OCI-LY3 (cell line): ENCODE data around the gene RHNO1.
A peak's percentile ranks its signal among the peaks of the same experiment; 100 is the strongest.

Experiments used
- H2AFZ ChIP-seq: fragments of 200-600, 300-600 bp; shearing (Covaris generic); 2 replicates; pipeline ENCODE4 v1.6.0; 2014; ENCODE audit warnings: antibody characterized with exemption, low read depth, low read length
- H3K27ac ChIP-seq: fragments of 200-600, 300-600 bp; sonication (generic); 2 replicates; pipeline ENCODE4 v1.5.1; 2014; ENCODE audit warnings: mild to moderate bottlenecking, low read length, moderate library complexity, mixed read lengths
- H3K27me3 ChIP-seq: fragments of 200-600, 300-600 bp; sonication (generic); 2 replicates; pipeline ENCODE4 v1.6.1; 2014; ENCODE audit warnings: low read depth, low read length, mixed read lengths
- H3K36me3 ChIP-seq: fragments of 200-600, 300-600 bp; sonication (generic); replicated peaks from 2 replicates; pipeline ENCODE3; 2014; ENCODE audit warnings: low read depth, low read length, mixed read lengths
- H3K4me1 ChIP-seq: fragments of 300-600, 200-600 bp; sonication (generic); 2 replicates; pipeline ENCODE4 v1.6.1; 2014; ENCODE audit warnings: low read length, mixed read lengths
- H3K4me2 ChIP-seq: fragments of 200-600, 300-600 bp; sonication (generic); 2 replicates; pipeline ENCODE4 v1.6.1; 2014; ENCODE audit warnings: low read length, mixed read lengths
- H3K4me3 ChIP-seq: fragments of 300-600, 200-600 bp; sonication (generic); 2 replicates; pipeline ENCODE4 v1.5.1; 2014; ENCODE audit warnings: antibody characterized with exemption, mild to moderate bottlenecking, low read length, moderate library complexity
- H3K79me2 ChIP-seq: fragments of 300-600, 200-600 bp; shearing (Covaris generic); 2 replicates; pipeline ENCODE4 v1.6.1; 2014; ENCODE audit warnings: mild to moderate bottlenecking, low read length, mixed read lengths
- H3K9ac ChIP-seq: fragments of 300-600, 200-600 bp; shearing (Covaris generic); 2 replicates; pipeline ENCODE4 v1.6.0; 2014; ENCODE audit warnings: mild to moderate bottlenecking, low read length, moderate library complexity
- H3K9me3 ChIP-seq: fragments of 200-600, 300-600 bp; shearing (Covaris generic); 2 replicates; pipeline ENCODE4 v1.6.1; 2014; ENCODE audit warnings: low read length, mixed read lengths; ENCODE audit not compliant: insufficient read depth
- H4K20me1 ChIP-seq: fragments of 200-600, 300-600 bp; sonication (generic); 2 replicates; pipeline ENCODE4 v1.6.1; 2016; ENCODE audit warnings: low read length, mixed read lengths; ENCODE audit not compliant: insufficient read depth
- EZH2phosphoT487 ChIP-seq: fragments of 200-600 bp; shearing (Covaris generic); IDR thresholded peaks from 2 replicates; pipeline ENCODE4 v1.6.1; 2018; ENCODE audit warnings: antibody characterized with exemption, mixed run types, low read depth
- TF ChIP-seq, protein P1 (sequence below): fragments of 200-600, 300-600 bp; sonication (generic); IDR thresholded peaks from 2 replicates; pipeline ENCODE4 v1.5.1; 2014; ENCODE audit warnings: antibody characterized with exemption, low read length, low read depth

RHNO1 gene

DNA sequence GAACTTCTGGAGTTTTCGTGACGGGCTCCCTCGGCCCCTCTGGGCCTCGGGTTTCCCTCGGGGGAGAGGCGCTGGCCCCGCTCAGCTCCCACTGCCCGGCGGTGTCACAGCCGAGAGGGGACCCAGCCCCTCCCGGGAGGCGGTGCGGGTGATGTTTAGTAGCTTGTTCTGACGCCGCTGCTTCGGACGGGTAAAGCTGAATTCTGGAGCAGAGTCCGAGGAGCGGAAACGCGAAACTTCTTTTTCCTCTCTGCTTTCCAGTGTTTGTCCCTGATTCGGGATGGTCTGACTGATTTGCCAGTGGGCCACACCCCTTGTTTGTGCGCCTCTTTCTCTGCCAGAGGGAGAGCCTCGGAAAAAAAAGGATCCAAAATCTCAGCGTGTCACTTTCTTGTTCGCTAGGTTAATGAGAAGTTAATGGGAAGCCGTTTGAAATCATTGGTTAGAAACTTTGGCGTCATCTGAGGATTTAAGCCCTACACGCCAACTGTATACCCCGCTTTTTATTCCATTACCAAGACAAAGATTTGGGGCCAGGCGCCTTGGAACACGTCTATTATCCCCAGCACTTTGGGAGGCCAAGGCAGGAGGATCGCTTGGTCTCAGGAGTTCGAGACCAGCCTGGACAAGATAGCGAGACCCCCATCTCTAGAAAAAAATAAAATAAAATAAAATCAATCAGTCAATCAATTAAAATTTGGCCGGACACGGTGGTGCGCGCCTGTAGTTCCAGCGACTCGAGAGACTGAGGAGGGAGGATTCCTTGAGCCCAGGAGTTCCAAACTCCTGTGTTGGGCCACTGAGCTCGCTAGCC lies 14.4 kb downstream of the RHNO1 start:
- Histone ChIP-seq H3K27ac (peak overlapping the region; percentile 14; the same call in 1 of the 2 replicates), H3K27me3 (no peaks in the 10 kb centered on the region), H3K4me1 (peaks cover 9% of the 10 kb centered on the region), H3K9ac (peak overlapping the region; percentile 76), H3K36me3 (peaks cover 14% of the 10 kb centered on the region), H3K4me2 (peak overlapping the region; percentile 87), H2AFZ (peak overlapping the region; percentile 88), H3K9me3 (no peaks in the 10 kb centered on the region), H3K4me3 (peak overlapping the region; percentile 82), H3K79me2 (peaks cover 19% of the 10 kb centered on the region), H4K20me1 (no peaks in the 10 kb centered on the region)
- no peak for TF ChIP-seq EZH2phosphoT487
- TF ChIP-seq, protein P1, sequence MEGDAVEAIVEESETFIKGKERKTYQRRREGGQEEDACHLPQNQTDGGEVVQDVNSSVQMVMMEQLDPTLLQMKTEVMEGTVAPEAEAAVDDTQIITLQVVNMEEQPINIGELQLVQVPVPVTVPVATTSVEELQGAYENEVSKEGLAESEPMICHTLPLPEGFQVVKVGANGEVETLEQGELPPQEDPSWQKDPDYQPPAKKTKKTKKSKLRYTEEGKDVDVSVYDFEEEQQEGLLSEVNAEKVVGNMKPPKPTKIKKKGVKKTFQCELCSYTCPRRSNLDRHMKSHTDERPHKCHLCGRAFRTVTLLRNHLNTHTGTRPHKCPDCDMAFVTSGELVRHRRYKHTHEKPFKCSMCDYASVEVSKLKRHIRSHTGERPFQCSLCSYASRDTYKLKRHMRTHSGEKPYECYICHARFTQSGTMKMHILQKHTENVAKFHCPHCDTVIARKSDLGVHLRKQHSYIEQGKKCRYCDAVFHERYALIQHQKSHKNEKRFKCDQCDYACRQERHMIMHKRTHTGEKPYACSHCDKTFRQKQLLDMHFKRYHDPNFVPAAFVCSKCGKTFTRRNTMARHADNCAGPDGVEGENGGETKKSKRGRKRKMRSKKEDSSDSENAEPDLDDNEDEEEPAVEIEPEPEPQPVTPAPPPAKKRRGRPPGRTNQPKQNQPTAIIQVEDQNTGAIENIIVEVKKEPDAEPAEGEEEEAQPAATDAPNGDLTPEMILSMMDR: no peak

DNA sequence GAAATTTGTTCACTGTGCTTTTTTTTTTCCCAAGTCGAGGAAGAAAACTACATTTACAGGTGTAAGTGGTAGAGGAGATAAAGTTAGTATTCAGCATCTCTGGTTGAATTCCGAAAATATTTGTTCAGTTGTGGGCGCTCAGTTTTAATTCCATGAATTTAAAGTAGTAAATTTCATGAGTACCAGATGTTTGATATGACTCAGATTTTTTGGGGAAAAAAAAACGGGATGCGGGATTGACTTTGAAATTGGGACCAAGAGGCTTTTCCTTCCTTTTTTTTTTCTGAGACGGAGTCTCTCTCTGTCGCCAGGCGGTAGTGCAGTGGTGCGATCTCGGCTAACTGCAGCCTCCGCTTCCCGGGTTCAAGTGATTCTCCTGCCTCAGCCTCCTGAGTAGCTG lies 15.2 kb downstream of the RHNO1 start:
- H3K9ac ChIP-seq: no peak overlapping the region
- H3K4me1 ChIP-seq: peaks cover 9% of the 10 kb centered on the region
- no peak for TF ChIP-seq EZH2phosphoT487
- TF ChIP-seq, protein P1: no peak
- H3K36me3 ChIP-seq: peaks cover 11% of the 10 kb centered on the region
- H2AFZ ChIP-seq: no peak overlapping the region
- H3K4me2 ChIP-seq: peak overlapping the region; percentile 87; the same call in 1 of the 2 replicates
- no peaks in the 10 kb centered on the region for H4K20me1 ChIP-seq
- H3K9me3 ChIP-seq: no peaks in the 10 kb centered on the region
- H3K27ac ChIP-seq: no peak overlapping the region
- H3K27me3 ChIP-seq: no peaks in the 10 kb centered on the region
- peaks cover 20% of the 10 kb centered on the region for H3K79me2 ChIP-seq
- no peak overlapping the region for H3K4me3 ChIP-seq

DNA sequence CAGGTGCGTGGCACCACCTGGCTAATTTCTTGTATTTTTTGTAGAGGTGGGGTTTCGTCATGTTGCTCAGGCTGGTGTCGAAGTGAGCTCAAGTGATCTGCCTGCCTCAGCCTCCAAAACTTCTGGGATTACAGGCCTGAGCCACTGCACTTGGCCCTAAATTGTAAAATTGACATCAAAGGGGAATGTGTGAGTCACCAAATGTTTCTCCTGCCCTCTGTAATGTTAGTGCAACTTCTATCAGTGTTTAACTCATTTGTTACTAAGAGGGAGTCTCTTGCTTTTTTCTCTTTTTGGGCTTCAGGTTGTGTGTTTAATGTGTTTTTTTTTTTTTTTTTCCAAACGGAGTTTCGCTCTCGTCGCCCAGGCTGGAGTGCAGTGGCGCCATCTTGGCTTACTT lies 16.0 kb downstream of the RHNO1 start:
- peaks cover 9% of the 10 kb centered on the region for H3K4me1 ChIP-seq
- no peak overlapping the region for H3K27ac ChIP-seq
- peaks cover 20% of the 10 kb centered on the region for H3K79me2 ChIP-seq

DNA sequence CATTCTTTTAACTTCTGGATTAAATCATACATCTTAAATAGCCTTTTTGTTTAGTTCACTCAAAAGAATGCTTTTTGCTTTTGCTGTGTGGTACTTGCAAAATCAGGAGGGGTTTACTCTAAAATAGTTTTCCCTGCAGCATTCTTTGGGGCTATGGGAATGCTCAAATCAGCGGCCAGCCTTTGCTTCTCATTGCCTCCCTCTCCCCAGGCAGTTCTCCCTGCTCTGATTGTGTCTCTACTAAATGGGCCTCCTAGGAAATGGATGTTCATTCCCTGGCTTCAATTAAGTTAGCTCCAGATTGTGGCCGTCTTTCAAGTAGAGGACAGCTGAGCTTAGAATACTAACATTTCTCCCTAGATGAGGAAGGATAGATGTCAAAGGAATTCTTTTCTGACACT lies 18.0 kb downstream of the RHNO1 start:
- H3K4me2 ChIP-seq: no peak overlapping the region
- H3K27ac ChIP-seq: no peak overlapping the region
- TF ChIP-seq, protein P1: no peak
- TF ChIP-seq EZH2phosphoT487: no peak
- peaks cover 20% of the 10 kb centered on the region for H3K79me2 ChIP-seq
- H3K27me3 ChIP-seq: no peaks in the 10 kb centered on the region
- no peak overlapping the region for H3K4me3 ChIP-seq
- no peak overlapping the region for H2AFZ ChIP-seq
- H3K9me3 ChIP-seq: no peaks in the 10 kb centered on the region
- H3K36me3 ChIP-seq: no peaks in the 10 kb centered on the region
- no peak overlapping the region for H3K9ac ChIP-seq
- no peaks in the 10 kb centered on the region for H4K20me1 ChIP-seq
- peaks cover 7% of the 10 kb centered on the region for H3K4me1 ChIP-seq

More for the DNA sequence above, 16.0 kb downstream of the RHNO1 start:
- TF ChIP-seq, protein P1: no peak
- TF ChIP-seq EZH2phosphoT487: no peak
- H3K36me3 ChIP-seq: peaks cover 7% of the 10 kb centered on the region
- H3K27me3 ChIP-seq: no peaks in the 10 kb centered on the region
- H3K9ac ChIP-seq: no peak overlapping the region
- no peaks in the 10 kb centered on the region for H4K20me1 ChIP-seq
- H3K4me2 ChIP-seq: no peak overlapping the region
- no peak overlapping the region for H3K4me3 ChIP-seq
- H3K9me3 ChIP-seq: no peaks in the 10 kb centered on the region
- H2AFZ ChIP-seq: no peak overlapping the region
